Stomach (tissue), 9 donors: ENCODE results near the gene PTPRD. TPM values are rescaled to one million over a fixed set of nuclear protein-coding genes. Genes with fewer than 3 reads are reported as not detected.

Experiments
- DNase-seq, 2 donors: peaks; one replicate each; pipeline versions ENCODE4 v3.0.0 to v3.0.0-alpha.2; 2013 to 2019
- H3K27ac ChIP-seq, 5 donors: fragments of 200-600 bp in 4 of 5; sonication (generic) in 4 of 5; one replicate each; pipeline ENCODE4 v1.5.1; 2013 to 2019; ENCODE audit warnings: mild to moderate bottlenecking in 1 of 5, moderate library complexity in 1 of 5
- H3K27me3 ChIP-seq, 3 donors: fragments of 200-600 bp; sonication (generic); one replicate each; pipeline ENCODE4 v1.5.1; 2017 to 2019; ENCODE audit warnings: mixed run types in 1 of 3
- H3K36me3 ChIP-seq, 4 donors: fragments of 200-600 bp; sonication (generic); 1 replicate in 3 of 4; 2 replicates in 1 of 4; pipeline ENCODE4 v1.5.1; 2016 to 2019
- H3K4me1 ChIP-seq, 4 donors: fragments of 200-600 bp; sonication (generic); one replicate each; pipeline ENCODE4 v1.5.1; 2016 to 2019
- H3K4me3 ChIP-seq, 4 donors: fragments of 200-600 bp; sonication (generic) in 3 of 4; one replicate each; pipeline ENCODE4 v1.5.1; 2016 to 2019; ENCODE audit warnings: mild to moderate bottlenecking in 1 of 4
- H3K9me3 ChIP-seq, 4 donors: fragments of 200-600 bp; sonication (generic); one replicate each; pipeline ENCODE4 v1.5.1; 2016 to 2019
- EP300 ChIP-seq: sonication (generic); formaldehyde crosslinking; IDR thresholded peaks from one replicate; pipeline ENCODE4 v1.6.1; 2017; ENCODE audit warnings: antibody characterized with exemption
- POLR2A ChIP-seq, 4 donors: fragments of 450-650 bp; IDR thresholded peaks; one replicate each; pipeline ENCODE4 v1.6.1; 2016; ENCODE audit warnings: antibody characterized with exemption in 4 of 4, control low read depth in 2 of 4, mild to moderate bottlenecking in 1 of 4, moderate library complexity in 1 of 4
- POLR2AphosphoS5 ChIP-seq, 3 donors: sonication (generic); formaldehyde crosslinking; IDR thresholded peaks; one replicate each; pipeline ENCODE4 v1.6.1; 2016; ENCODE audit warnings: antibody characterized with exemption in 3 of 3
- WGBS, 5 donors: extraction: QIAGEN DNeasy Blood & Tissue Kit in 3 of 5; methylation state at CpG; one replicate each; pipeline versions ENCODE4 v1.1.5 to v1.1.7; 2013 to 2018; 5-methylcytosine and 5-hydroxymethylcytosine counted together
- intact Hi-C: fragments of 100-400 bp; cut with DNase I; formaldehyde crosslinking; loops from one replicate; pipeline ENCODE4 v1.15.1; 2023; ENCODE audit warnings: low total_unique reads
- polyA plus RNA-seq, 3 donors: library from polyadenylated mRNA; stranded (reverse); fragments of 200-250 nt; gene quantifications; one replicate each; pipeline ENCODE4 v1.2.3, GENCODE V29; 2013
- total RNA-seq, 5 donors: library from RNA; depleted of rRNA; stranded (reverse); fragments of >200 nt; gene quantifications; one replicate each; pipeline versions ENCODE4 v1.1.0 to v1.2.3, GENCODE V29; 2014 to 2016
- TF ChIP-seq, protein P1 (sequence below), 7 experiments: fragments of 450-650 bp in 4 of 7; fragments of 200-600 bp in 3 of 7; sonication (generic) in 3 of 7; IDR thresholded peaks; one replicate each; pipeline ENCODE4 v1.5.1; 2016 to 2019; ENCODE audit warnings: antibody characterized with exemption in 7 of 7, control low read depth in 2 of 7, mild to moderate bottlenecking in 1 of 7
- donor health status: healthy with polysubstance abuse.
- donor health status: Bipolar disorder and iron deficiency.
- donor health status: healthy.

PTPRD gene
- total and polyA plus RNA-seq, 8 donors = 0.12 to 53.1 (median 1.2) TPM

DNA sequence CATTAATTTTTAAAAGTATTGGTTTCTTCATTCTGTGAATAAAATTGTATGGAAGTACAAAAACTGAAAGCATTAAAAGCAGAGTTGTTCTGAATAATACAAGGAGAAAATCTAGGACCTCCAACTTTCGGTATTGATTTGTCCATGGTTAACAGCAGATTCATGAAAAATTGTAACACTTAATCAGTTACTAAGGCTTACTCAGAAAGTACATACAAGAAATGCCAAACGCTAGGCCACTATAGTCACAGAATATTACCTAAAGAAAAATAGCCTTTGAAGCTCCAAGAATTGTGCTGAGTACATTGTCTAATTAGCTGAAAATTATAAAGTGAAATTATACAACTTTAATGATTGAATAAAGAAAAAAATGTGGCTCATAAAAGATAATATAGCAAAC is 271.7 kb downstream of the PTPRD start:
- intact Hi-C loops = no loop called here
- TF ChIP-seq, protein P1, sequence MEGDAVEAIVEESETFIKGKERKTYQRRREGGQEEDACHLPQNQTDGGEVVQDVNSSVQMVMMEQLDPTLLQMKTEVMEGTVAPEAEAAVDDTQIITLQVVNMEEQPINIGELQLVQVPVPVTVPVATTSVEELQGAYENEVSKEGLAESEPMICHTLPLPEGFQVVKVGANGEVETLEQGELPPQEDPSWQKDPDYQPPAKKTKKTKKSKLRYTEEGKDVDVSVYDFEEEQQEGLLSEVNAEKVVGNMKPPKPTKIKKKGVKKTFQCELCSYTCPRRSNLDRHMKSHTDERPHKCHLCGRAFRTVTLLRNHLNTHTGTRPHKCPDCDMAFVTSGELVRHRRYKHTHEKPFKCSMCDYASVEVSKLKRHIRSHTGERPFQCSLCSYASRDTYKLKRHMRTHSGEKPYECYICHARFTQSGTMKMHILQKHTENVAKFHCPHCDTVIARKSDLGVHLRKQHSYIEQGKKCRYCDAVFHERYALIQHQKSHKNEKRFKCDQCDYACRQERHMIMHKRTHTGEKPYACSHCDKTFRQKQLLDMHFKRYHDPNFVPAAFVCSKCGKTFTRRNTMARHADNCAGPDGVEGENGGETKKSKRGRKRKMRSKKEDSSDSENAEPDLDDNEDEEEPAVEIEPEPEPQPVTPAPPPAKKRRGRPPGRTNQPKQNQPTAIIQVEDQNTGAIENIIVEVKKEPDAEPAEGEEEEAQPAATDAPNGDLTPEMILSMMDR (IDR thresholded peaks at IDR 0.05) = no peak
- TF ChIP-seq EP300 (no peak), POLR2AphosphoS5 (IDR thresholded peaks at IDR 0.05) (no peak), POLR2A (IDR thresholded peaks at IDR 0.05) (no peak)
- Histone ChIP-seq H3K27ac (no peak overlapping the region), H3K4me3 (no peak overlapping the region), H3K9me3 (no peaks in the 10 kb centered on the region), H3K27me3 (no peaks in the 10 kb centered on the region), H3K4me1 (no peaks in the 10 kb centered on the region), H3K36me3 (no peaks in the 10 kb centered on the region)
- DNase-seq = no peak
- 80 to 90% (median 80%) methylated on average over 2 of the region's 2 CpGs for WGBS, 5 donors

DNA sequence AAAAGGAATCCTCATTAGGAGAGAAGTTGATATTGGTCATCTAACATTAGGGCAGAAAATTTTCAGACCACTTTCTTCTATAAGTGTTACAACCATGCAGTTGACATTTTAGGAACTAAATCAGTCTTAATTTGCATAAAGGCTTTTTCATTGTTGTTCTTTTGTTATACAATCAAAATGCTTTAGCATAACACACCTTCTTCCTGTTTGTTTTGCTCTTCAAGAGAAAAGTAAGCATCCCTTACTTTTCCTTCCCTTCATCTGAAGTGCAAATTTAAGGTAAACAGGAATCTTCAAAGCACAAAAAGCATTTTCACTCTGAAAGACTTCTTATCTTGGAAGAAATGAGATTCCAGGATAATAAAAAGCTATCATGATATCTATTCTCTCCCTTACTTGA is 273.6 kb downstream of the PTPRD start:
- Histone ChIP-seq H3K27ac (no peak overlapping the region), H3K36me3 (no peaks in the 10 kb centered on the region), H3K4me3 (no peak overlapping the region), H3K4me1 (no peaks in the 10 kb centered on the region), H3K27me3 (no peaks in the 10 kb centered on the region), H3K9me3 (no peaks in the 10 kb centered on the region)
- no peak for DNase-seq
- TF ChIP-seq POLR2A (IDR thresholded peaks at IDR 0.05) = no peak
- no peak for TF ChIP-seq EP300
- TF ChIP-seq POLR2AphosphoS5 (IDR thresholded peaks at IDR 0.05) = no peak
- TF ChIP-seq, protein P1 (IDR thresholded peaks at IDR 0.05) = no peak
- intact Hi-C loops = no loop called here

DNA sequence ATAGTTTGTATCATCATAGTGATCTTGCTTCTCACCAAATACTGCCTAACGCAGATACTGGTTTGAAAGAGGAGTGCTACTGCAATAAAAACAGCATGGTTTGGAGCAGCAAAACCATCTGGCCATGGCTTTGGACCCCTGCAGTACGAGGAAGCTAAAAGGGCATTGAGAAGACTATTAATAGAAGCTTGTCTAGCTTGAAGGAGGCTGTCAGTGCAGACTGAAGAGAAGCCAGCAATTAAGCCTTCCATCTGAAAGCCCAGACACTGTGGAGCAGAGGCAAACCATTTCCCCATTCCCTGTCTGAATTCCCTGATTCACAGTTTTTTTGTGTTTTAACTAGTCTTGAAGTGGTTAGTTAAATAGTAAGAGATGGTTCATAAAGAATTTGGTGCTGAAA is 281.6 kb downstream of the PTPRD start:
- WGBS, 5 donors = 48 to 68% (median 57%) methylated on average over 2 of the region's 2 CpGs
- TF ChIP-seq POLR2AphosphoS5 (IDR thresholded peaks at IDR 0.05) = no peak
- no peak for TF ChIP-seq POLR2A (IDR thresholded peaks at IDR 0.05)
- TF ChIP-seq EP300 = no peak
- TF ChIP-seq, protein P1 (IDR thresholded peaks at IDR 0.05) = no peak

DNA sequence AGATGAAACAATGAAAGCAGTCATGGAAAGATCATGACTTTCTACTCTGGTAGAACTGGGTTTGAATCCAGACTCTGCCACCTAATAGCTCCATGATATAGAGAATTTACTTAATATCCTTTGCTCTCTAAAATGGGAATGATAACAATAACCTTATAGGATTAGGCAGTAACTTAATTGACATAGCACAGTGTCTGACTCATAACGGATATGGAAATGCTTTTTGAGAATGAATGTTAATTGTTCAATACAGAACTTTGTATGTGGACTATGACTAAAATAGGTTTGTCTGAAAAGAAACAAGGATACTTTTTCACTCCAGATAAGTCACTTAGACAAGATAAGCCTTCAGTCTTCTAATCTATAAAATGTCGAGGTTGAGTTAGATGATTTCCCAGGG is 330.7 kb downstream of the PTPRD start:
- DNase-seq = no peak
- Histone ChIP-seq H3K27ac (no peak overlapping the region), H3K9me3 (no peaks in the 10 kb centered on the region), H3K27me3 (no peaks in the 10 kb centered on the region), H3K36me3 (no peaks in the 10 kb centered on the region), H3K4me3 (no peak overlapping the region), H3K4me1 (no peaks in the 10 kb centered on the region)
- no peak for TF ChIP-seq POLR2A (IDR thresholded peaks at IDR 0.05)
- no peak for TF ChIP-seq POLR2AphosphoS5 (IDR thresholded peaks at IDR 0.05)
- TF ChIP-seq, protein P1 (IDR thresholded peaks at IDR 0.05) = no peak
- no peak for TF ChIP-seq EP300
- 54 to 67% (median 63%) methylated on average over 2 of the region's 2 CpGs for WGBS, 5 donors
- intact Hi-C loops = no loop called here

More for the DNA sequence above, 281.6 kb downstream of the PTPRD start:
- no peak for DNase-seq
- Histone ChIP-seq H3K27ac (no peak overlapping the region), H3K4me1 (no peaks in the 10 kb centered on the region), H3K4me3 (no peak overlapping the region), H3K9me3 (no peaks in the 10 kb centered on the region), H3K27me3 (no peaks in the 10 kb centered on the region), H3K36me3 (no peaks in the 10 kb centered on the region)
- intact Hi-C loops = no loop called here
